IgD-negative memory B cell (primary cell): ENCODE results near the gene HEPHL1. TPM values are rescaled to one million over a fixed set of nuclear protein-coding genes. Genes with fewer than 3 reads are reported as not detected.

ENCODE experiments used
- H3K27ac Mint-ChIP-seq, 3 donors: one replicate each; pipeline ENCODE4 v1.8.0; 2020 to 2022; ENCODE audit warnings: mild to moderate bottlenecking in 3 of 3, mixed read lengths in 3 of 3, moderate library complexity in 1 of 3
- H3K27me3 Mint-ChIP-seq: one replicate; pipeline ENCODE4 v1.8.0; 2021; ENCODE audit warnings: mixed read lengths
- H3K36me3 Mint-ChIP-seq: one replicate; pipeline ENCODE4 v1.8.0; 2020; ENCODE audit warnings: mild to moderate bottlenecking, mixed read lengths
- H3K4me1 Mint-ChIP-seq, 3 donors: one replicate each; pipeline ENCODE4 v1.8.0; 2020 to 2022; ENCODE audit warnings: mixed read lengths in 3 of 3, mild to moderate bottlenecking in 1 of 3
- H3K4me3 Mint-ChIP-seq, 4 donors: one replicate each; pipeline ENCODE4 v1.8.0; 2020 to 2022; ENCODE audit warnings: mild to moderate bottlenecking in 4 of 4, mixed read lengths in 4 of 4, moderate library complexity in 3 of 4
- H3K9me3 Mint-ChIP-seq, 3 donors: one replicate each; pipeline ENCODE4 v1.8.0; 2020 to 2021; ENCODE audit warnings: mixed read lengths in 3 of 3, mild to moderate bottlenecking in 1 of 3
- polyA plus RNA-seq: library from polyadenylated mRNA; unstranded; fragments of 300-500 nt; fragmentation: Illumina TruSeq; gene quantifications from one replicate; pipeline ENCODE4 v1.2.3, GENCODE V29; 2021

HEPHL1 gene
- polyA plus RNA-seq, 1 donor from 2014 or later: 0.04 TPM

GRCh38 chr11:94036096-94036495, 14.9 kb downstream of the HEPHL1 start:
- H3K4me1 Mint-ChIP-seq: no peaks in the 10 kb centered on the region

GRCh38 chr11:94043241-94043640, 22.1 kb downstream of the HEPHL1 start:
- Mint-ChIP-seq H3K27ac (no peak overlapping the region), H3K9me3 (no peaks in the 10 kb centered on the region), H3K36me3 (peaks cover 2% of the 10 kb centered on the region)

More at GRCh38 chr11:94036096-94036495, 14.9 kb downstream of the HEPHL1 start:
- Mint-ChIP-seq H3K36me3 (no peaks in the 10 kb centered on the region), H3K27ac (no peak overlapping the region), H3K4me3 (no peak overlapping the region), H3K9me3 (peaks cover 0 to 8% (median 1%) of the 10 kb centered on the region in 3 donors), H3K27me3 (no peaks in the 10 kb centered on the region)

DNA sequence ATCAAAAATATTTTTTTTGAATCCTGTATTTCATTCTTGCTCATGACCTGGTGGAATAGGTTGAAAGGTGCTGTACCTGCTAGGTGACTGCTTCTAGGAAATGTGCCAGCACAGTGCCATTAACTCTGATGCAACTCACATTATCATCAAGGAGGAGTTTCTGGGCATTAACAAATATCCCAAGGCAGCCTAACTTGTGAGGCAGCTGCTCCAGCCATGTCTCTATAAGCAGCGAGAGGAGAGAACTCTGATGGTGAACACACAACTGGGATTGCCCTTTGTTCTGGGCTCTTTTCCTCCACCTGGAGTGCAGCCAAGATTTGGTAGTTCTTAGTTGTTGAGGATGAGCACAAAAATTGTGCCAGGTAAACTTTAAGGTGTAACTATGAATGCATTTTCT, 25.6 kb downstream of the HEPHL1 start:
- peaks cover 0 to 3% (median 2%) of the 10 kb centered on the region in 3 donors for H3K9me3 Mint-ChIP-seq
- H3K27ac Mint-ChIP-seq: no peak overlapping the region
- H3K36me3 Mint-ChIP-seq: peaks cover 2% of the 10 kb centered on the region
- no peaks in the 10 kb centered on the region for H3K4me1 Mint-ChIP-seq
- H3K27me3 Mint-ChIP-seq: no peaks in the 10 kb centered on the region
- no peak overlapping the region for H3K4me3 Mint-ChIP-seq

More at GRCh38 chr11:94043241-94043640, 22.1 kb downstream of the HEPHL1 start:
- H3K4me1 Mint-ChIP-seq: no peaks in the 10 kb centered on the region
- H3K4me3 Mint-ChIP-seq: no peak overlapping the region
- H3K27me3 Mint-ChIP-seq: no peaks in the 10 kb centered on the region

- no peaks in the 10 kb centered on the region for H3K27me3 Mint-ChIP-seq
- H3K36me3 Mint-ChIP-seq: peaks cover 2% of the 10 kb centered on the region
- no peaks in the 10 kb centered on the region for H3K4me1 Mint-ChIP-seq
- no peak overlapping the region for H3K27ac Mint-ChIP-seq
- H3K4me3 Mint-ChIP-seq: no peak overlapping the region
- H3K9me3 Mint-ChIP-seq: peaks cover 0 to 3% (median 2%) of the 10 kb centered on the region in 3 donors
Observed at GRCh38 chr11:94048032-94048709, 27.0 kb downstream of the HEPHL1 start.

- no peaks in the 10 kb centered on the region for H3K4me1 Mint-ChIP-seq
- peaks cover 2% of the 10 kb centered on the region for H3K36me3 Mint-ChIP-seq
- no peak overlapping the region for H3K4me3 Mint-ChIP-seq
- H3K27me3 Mint-ChIP-seq: peaks cover 1% of the 10 kb centered on the region
- H3K27ac Mint-ChIP-seq: no peak overlapping the region
- H3K9me3 Mint-ChIP-seq: peaks cover 1 to 7% (median 2%) of the 10 kb centered on the region in 3 donors
Observed at GRCh38 chr11:94049351-94049750, 28.2 kb downstream of the HEPHL1 start.

- Mint-ChIP-seq H3K36me3 (peaks cover 6% of the 10 kb centered on the region), H3K9me3 (peaks cover 1 to 4% (median 2%) of the 10 kb centered on the region in 3 donors), H3K4me1 (no peaks in the 10 kb centered on the region), H3K27me3 (no peaks in the 10 kb centered on the region), H3K4me3 (no peak overlapping the region), H3K27ac (no peak overlapping the region)
Observed at GRCh38 chr11:94058630-94059029, 37.5 kb downstream of the HEPHL1 start.

GRCh38 chr11:94059065-94059464, 37.9 kb downstream of the HEPHL1 start:
- H3K27me3 Mint-ChIP-seq: no peaks in the 10 kb centered on the region
- no peak overlapping the region for H3K4me3 Mint-ChIP-seq
- H3K4me1 Mint-ChIP-seq: no peaks in the 10 kb centered on the region
- no peak overlapping the region for H3K27ac Mint-ChIP-seq
- peaks cover 6% of the 10 kb centered on the region for H3K36me3 Mint-ChIP-seq
- peaks cover 0 to 2% (median 0%) of the 10 kb centered on the region in 3 donors for H3K9me3 Mint-ChIP-seq

DNA sequence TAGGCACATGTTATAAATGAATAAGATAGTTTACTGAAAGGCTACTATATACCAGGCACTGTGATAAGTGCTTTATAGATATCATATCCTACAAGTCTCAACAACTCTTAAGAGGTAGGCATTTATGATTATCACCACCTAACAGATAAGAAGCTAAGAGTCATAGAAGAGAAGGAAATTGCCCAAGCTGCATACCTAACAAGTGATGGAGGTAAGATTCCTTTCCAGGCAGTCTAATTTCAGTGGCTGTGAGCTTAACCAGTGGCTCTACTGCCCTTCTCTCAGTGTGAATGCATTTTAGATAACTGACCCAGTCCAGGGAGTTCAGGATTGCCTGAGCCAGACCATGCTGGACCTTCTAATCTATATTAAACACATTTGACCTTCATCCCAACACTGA, 39.2 kb downstream of the HEPHL1 start:
- Mint-ChIP-seq H3K4me1 (no peaks in the 10 kb centered on the region), H3K36me3 (peaks cover 6% of the 10 kb centered on the region), H3K4me3 (no peak overlapping the region)

DNA sequence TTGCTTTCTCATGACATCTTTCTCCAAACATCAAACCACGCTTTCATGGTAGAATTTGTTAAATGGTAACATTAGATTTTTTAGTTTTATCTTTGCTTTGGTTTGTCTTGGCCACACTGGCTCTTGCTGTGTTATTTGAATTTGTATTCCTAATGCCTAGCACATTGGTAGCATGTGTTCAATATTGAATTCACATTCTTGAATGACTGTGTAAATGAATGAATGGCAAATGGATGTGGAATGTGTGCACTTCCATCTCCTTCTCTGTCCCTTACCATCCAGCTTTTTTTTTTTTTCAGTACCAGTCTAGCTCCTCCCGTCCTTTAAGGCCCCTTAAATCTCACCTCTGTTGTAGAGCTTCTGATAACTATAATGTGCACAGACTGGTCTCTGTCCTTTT, 41.2 kb downstream of the HEPHL1 start:
- Mint-ChIP-seq H3K27me3 (peaks cover 3% of the 10 kb centered on the region), H3K4me3 (no peak overlapping the region), H3K27ac (no peak overlapping the region), H3K36me3 (peaks cover 6% of the 10 kb centered on the region), H3K9me3 (peaks cover 0 to 3% (median 0%) of the 10 kb centered on the region in 3 donors), H3K4me1 (no peaks in the 10 kb centered on the region)

More for the DNA sequence above, 39.2 kb downstream of the HEPHL1 start:
- Mint-ChIP-seq H3K9me3 (peaks cover 0 to 5% (median 0%) of the 10 kb centered on the region in 3 donors), H3K27me3 (peaks cover 3% of the 10 kb centered on the region), H3K27ac (no peak overlapping the region)

GRCh38 chr11:94066901-94067429, 45.8 kb downstream of the HEPHL1 start:
- H3K4me1 Mint-ChIP-seq: no peaks in the 10 kb centered on the region
- peaks cover 0 to 3% (median 0%) of the 10 kb centered on the region in 3 donors for H3K9me3 Mint-ChIP-seq
- no peak overlapping the region for H3K27ac Mint-ChIP-seq
- no peaks in the 10 kb centered on the region for H3K36me3 Mint-ChIP-seq
- H3K4me3 Mint-ChIP-seq: no peak overlapping the region
- H3K27me3 Mint-ChIP-seq: peaks cover 3% of the 10 kb centered on the region

DNA sequence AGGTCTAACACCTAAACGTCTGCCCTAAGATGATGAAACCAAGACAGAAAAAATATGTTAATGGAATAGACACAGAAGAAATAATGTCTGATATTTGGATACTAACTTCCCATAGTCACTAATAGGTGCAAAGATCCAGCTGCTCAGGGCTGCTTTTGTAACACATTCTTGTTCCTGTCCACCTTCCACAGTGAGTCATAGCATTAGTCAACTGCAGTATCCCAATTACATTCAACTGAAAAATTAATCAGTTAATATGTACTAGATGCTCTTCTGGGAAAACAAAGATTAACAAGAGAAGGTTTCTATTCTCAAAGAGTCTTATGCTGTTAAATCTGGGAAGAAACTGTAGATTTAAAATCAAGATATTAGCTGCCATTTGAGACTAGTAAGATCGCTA, 47.6 kb downstream of the HEPHL1 start:
- no peak overlapping the region for H3K4me3 Mint-ChIP-seq
- H3K27me3 Mint-ChIP-seq: peaks cover 3% of the 10 kb centered on the region
- H3K27ac Mint-ChIP-seq: no peak overlapping the region
- peaks cover 0 to 3% (median 0%) of the 10 kb centered on the region in 3 donors for H3K9me3 Mint-ChIP-seq
- H3K36me3 Mint-ChIP-seq: no peaks in the 10 kb centered on the region
- H3K4me1 Mint-ChIP-seq: no peaks in the 10 kb centered on the region

DNA sequence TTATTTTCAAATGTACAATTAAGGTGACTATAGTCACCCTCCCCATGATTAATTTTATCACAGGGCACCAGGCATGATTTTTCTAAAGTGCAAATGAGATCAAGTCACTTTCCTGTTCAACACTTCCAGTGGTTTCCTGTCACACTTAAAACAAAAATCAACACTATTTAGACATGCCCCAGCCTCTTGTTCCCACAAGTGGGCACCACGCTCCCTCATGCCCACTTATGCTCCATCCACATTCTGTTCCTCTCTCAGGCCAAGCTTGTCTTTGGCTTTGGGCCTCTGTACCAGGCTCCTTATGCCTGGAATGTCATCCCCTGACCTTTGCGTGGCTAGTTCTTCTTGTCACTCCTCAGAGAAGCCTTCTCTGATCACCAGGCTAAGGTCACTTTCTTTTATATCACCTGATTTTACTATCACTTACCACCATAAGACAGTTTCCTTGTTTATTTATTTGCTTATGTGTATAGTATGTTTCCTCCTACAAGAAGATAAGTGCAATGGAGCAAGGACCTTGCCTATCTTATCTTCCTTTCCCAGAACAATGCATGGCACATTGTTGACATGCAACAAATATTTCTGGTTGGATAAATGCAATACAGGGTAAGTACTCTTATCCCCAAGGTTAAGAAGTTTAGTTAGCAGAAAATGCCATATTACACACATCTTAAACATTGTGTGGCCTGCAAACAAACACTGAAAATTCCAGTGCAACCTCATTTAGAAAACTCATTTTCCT, 56.6 kb downstream of the HEPHL1 start:
- H3K4me3 Mint-ChIP-seq: no peak overlapping the region
- H3K9me3 Mint-ChIP-seq: peaks cover 0 to 3% (median 0%) of the 10 kb centered on the region in 3 donors
- H3K27me3 Mint-ChIP-seq: peaks cover 1% of the 10 kb centered on the region
- no peaks in the 10 kb centered on the region for H3K4me1 Mint-ChIP-seq
- no peaks in the 10 kb centered on the region for H3K36me3 Mint-ChIP-seq
- H3K27ac Mint-ChIP-seq: no peak overlapping the region

GRCh38 chr11:94084164-94084563, 63.0 kb downstream of the HEPHL1 start:
- Mint-ChIP-seq H3K9me3 (peaks cover 0 to 3% (median 0%) of the 10 kb centered on the region in 3 donors), H3K27me3 (peaks cover 3% of the 10 kb centered on the region), H3K4me1 (no peaks in the 10 kb centered on the region), H3K4me3 (no peak overlapping the region), H3K36me3 (no peaks in the 10 kb centered on the region), H3K27ac (no peak overlapping the region)

GRCh38 chr11:94088906-94089305, 67.8 kb downstream of the HEPHL1 start:
- peaks cover 0 to 4% (median 0%) of the 10 kb centered on the region in 3 donors for H3K9me3 Mint-ChIP-seq
- no peak overlapping the region for H3K4me3 Mint-ChIP-seq

GRCh38 chr11:94089341-94089740, 68.2 kb downstream of the HEPHL1 start:
- H3K4me3 Mint-ChIP-seq: no peak overlapping the region
- no peaks in the 10 kb centered on the region for H3K36me3 Mint-ChIP-seq
- no peaks in the 10 kb centered on the region for H3K4me1 Mint-ChIP-seq
- H3K27ac Mint-ChIP-seq: no peak overlapping the region
- H3K27me3 Mint-ChIP-seq: peaks cover 5% of the 10 kb centered on the region
- peaks cover 0 to 4% (median 0%) of the 10 kb centered on the region in 3 donors for H3K9me3 Mint-ChIP-seq

More at GRCh38 chr11:94088906-94089305, 67.8 kb downstream of the HEPHL1 start:
- H3K27me3 Mint-ChIP-seq: peaks cover 5% of the 10 kb centered on the region
- no peak overlapping the region for H3K27ac Mint-ChIP-seq
- no peaks in the 10 kb centered on the region for H3K4me1 Mint-ChIP-seq
- H3K36me3 Mint-ChIP-seq: no peaks in the 10 kb centered on the region
